ENCODE measurements around the gene RIPOR1.
A peak's percentile ranks its signal among the peaks of the same experiment; 100 is the strongest.

Gene RIPOR1

DNA sequence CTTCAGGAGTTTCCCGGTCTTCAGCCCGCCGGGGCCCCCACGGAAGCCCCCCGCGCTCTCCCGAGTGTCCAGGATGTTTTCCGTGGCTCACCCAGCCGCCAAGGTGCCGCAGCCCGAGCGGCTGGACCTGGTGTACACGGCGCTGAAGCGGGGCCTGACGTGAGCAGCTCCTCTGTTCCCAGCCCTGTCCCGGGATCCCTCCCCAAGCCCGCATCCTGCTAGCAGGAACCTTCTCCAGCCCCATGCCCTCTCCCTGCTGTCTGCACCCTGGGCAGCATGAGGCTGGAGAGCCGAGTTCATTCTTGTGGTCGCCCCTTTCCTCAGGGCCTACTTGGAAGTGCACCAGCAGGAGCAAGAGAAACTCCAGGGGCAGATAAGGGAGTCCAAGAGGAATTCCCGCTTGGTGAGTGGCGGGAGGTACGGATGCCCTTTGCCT, 10.1 kb downstream of the RIPOR1 start:
- no peak for DNase-seq (ENCODE audit: low read depth in 2 of 2)

DNA sequence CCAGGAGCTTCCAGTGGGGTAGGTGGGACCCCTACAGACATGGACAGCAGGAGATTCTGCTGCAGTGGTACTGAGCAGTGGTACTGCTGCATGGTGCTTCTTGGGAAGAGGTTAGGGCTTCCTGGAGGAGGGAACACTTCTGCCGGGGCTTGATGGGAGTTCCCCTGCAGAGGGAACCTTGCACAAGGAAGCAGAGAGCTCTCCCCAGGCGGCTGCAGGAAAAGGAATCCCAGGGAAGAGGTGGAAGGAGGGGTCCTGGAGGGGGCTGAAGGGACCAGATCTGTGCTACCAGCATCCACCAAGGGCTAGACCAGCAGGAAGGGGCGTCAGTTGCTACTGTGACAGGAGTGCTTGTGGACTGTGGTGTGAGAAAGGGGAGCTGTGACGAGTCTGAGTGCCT, 10.6 kb downstream of the RIPOR1 start:
- no peak for DNase-seq (ENCODE audit: low read depth in 2 of 2)

DNA sequence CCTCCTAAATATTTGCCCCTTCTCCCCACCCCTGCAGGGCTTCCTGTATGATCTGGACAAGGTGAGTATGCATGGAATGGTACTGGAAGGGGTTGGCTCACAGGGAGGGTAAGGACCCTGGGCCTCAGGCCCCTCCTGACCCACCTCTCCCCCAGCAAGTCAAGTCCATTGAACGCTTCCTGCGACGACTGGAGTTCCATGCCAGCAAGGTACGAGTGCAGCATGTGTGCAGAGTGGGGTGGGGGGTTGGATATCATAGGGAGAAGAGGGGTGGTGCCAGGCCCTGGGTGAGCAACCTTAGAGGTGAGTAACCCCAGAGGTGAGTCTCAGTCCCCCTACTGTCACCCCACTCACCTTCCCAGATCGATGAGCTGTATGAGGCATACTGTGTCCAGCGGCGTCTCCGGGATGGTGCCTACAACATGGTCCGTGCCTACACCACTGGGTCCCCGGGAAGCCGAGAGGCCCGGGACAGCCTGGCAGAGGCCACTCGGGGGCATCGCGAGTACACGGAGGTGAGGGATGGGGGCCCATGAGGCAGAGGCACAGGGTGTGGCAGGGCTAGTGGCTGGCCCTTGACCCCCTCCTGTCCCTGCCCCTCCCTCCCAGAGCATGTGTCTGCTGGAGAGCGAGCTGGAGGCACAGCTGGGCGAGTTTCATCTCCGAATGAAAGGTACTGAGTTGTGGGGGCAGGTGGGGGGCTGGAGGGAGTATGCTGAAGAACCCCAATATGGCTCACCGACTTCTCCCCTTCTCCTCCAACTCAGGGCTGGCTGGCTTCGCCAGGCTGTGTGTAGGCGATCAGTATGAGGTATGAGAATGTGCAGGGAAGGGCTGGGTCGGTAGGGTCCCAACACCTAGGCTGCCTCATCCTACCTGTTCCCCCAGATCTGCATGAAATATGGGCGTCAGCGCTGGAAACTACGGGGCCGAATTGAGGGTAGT, 11.3 kb downstream of the RIPOR1 start:
- no peak for DNase-seq (ENCODE audit: low read depth in 2 of 2)

DNA sequence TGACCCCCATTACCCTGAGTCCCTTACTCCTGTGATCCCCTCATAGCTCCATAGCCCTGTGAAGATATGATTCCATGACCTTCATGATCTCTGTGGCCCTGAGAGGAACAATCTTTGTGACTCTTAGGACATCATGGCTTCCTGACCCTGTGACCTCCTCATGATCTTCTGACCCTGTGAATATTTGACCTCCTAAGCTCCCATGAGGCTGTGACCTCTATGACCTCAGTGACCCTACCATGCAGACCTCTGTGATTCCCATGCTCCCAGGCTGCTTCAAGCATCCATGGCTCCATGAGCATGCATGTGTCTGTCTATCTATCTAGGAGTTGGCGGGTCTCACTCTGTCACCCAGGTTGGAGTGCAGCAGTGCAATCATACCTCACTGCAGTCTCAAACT, 12.1 kb downstream of the RIPOR1 start:
- DNase-seq (ENCODE audit: low read depth in 2 of 2), result no peak

DNA sequence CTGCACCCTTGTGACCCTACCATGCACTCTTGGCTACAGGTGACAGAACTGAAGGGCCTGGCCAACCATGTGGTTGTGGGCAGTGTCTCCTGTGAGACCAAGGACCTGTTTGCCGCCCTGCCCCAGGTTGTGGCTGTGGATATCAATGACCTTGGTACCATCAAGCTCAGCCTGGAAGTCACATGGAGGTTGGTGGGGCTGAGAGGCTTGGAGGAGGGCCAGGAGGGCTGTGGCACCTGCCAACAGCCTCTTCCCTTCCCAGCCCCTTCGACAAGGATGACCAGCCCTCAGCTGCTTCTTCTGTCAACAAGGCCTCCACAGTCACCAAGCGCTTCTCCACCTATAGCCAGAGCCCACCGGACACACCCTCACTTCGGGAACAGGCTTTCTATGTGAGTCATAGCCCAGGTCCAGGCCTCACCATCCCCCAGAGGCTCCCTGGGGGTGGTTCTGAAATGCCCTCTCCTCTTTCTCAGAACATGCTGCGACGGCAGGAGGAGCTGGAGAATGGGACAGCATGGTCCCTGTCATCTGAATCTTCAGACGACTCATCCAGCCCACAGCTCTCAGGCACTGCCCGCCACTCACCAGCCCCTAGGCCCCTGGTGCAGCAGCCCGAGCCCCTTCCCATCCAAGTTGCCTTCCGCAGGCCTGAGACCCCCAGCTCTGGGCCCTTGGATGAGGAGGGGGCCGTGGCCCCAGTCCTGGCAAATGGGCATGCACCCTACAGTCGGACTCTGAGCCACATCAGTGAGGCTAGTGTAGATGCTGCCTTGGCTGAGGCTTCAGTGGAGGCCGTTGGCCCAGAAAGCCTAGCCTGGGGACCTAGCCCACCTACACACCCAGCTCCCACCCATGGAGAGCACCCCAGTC, 13.0 kb downstream of the RIPOR1 start:
- DNase-seq (ENCODE audit: low read depth in 2 of 2), result no peak

DNA sequence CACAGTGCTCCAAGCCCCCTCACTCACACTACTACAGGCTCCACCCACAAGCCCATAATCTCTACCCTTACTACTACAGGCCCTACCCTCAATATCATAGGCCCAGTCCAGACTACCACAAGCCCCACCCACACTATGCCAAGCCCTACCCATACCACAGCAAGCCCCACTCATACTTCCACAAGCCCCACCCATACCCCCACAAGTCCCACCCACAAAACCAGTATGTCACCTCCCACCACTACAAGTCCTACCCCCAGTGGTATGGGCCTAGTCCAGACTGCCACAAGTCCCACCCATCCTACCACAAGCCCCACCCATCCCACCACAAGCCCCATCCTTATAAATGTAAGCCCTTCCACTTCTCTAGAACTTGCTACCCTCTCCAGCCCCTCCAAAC, 13.8 kb downstream of the RIPOR1 start:
- DNase-seq (ENCODE audit: low read depth in 2 of 2), result peak; percentile 60 to 66

DNA sequence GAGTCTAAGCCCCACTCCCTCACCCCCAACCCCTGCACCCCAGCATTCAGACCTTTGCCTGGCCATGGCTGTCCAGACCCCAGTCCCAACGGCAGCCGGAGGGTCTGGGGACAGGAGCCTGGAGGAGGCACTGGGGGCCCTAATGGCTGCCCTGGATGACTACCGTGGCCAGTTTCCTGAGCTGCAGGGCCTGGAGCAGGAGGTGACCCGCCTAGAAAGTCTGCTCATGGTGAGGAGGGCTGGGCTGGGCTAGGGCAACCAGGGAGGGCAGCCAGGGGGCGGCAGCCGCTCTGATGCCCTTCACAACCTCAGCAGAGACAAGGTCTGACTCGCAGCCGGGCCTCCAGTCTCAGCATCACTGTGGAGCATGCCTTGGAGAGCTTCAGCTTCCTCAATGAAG, 14.4 kb downstream of the RIPOR1 start:
- DNase-seq (ENCODE audit: low read depth in 2 of 2), result no peak

DNA sequence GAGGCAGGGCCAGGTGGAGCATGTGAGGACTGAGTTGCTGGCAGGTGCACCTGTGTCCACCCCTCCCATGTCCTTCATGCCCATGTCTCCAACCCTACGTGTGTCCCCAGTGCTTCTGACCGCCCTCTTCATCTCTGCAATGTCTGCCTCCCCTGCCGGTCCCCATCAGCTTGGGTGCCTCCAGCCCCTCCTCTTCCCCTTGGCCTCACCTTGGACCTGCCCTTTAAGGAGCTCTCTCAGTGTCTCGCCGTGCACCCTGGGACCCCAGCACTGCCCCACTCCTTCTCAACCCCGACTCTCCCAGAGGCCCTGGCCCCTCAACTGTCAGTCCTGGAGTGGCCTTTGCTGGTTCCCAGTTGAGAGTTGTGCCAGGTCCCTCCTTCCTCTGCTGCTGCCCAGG, 15.0 kb downstream of the RIPOR1 start:
- no peak for DNase-seq (ENCODE audit: low read depth in 2 of 2)

DNA sequence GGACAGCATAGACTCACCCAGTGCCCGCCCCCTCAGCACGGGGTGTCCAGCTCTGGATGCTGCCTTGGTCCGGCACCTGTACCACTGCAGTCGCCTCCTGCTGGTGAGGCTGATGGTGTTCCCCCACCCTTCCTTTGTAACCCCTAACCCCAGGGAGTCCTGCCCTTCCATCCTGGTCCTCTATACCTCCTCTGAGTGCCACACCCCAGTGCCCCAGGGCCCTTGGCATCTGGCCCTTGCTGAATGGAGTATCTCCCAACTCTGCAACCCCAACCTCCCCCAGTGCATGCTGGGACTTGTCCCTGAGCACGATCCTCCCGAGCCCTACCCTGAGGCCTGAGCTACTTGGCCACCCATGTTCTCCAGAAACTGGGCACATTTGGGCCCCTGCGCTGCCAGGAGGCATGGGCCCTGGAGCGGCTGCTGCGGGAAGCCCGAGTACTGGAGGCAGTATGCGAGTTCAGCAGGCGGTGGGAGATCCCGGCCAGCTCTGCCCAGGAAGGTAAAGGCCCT, 15.8 kb downstream of the RIPOR1 start:
- no peak for DNase-seq (ENCODE audit: low read depth in 2 of 2)

DNA sequence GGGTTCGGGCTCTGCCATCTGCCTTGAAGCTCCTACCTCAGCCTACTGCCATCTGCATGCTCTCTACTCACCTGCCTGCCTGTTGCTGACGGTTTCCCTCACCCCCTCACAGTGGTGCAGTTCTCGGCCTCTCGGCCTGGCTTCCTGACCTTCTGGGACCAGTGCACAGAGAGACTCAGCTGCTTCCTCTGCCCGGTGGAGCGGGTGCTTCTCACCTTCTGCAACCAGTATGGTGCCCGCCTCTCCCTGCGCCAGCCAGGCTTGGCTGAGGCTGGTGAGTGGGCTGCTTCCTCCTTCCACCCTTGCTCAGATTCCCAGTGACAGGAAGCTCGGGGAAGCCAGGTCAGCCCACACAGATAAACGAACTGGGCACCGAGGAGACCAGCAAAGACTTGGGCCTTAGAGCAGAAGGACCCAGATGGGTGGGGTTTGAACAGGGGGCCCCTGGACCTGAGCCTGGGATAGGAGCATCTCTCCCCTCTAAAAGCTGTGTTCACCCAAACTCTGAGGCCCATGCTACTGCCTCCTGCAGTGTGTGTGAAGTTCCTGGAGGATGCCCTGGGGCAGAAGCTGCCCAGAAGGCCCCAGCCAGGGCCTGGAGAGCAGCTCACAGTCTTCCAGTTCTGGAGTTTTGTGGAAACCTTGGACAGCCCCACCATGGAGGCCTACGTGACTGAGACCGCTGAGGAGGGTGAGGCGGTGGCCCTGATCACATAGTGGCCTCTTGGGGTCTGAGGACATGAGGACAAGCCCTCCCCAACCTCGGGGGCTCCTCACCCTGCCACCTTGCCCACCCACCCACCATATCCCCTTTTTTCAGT, 16.4 kb downstream of the RIPOR1 start:
- no peak for DNase-seq (ENCODE audit: low read depth in 2 of 2)

DNA sequence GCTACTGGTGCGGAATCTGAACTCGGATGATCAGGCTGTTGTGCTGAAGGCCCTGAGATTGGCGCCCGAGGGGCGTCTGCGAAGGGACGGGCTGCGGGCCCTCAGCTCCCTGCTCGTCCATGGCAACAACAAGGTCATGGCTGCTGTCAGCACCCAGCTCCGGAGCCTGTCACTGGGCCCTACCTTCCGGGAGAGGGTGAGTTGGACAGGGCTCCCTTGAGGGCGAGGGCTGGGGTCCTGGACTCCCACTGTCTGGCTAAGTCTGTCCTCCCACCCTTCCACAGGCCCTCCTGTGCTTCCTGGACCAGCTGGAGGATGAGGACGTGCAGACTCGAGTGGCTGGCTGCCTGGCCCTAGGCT, 17.0 kb downstream of the RIPOR1 start:
- no peak for DNase-seq (ENCODE audit: low read depth in 2 of 2)

DNA sequence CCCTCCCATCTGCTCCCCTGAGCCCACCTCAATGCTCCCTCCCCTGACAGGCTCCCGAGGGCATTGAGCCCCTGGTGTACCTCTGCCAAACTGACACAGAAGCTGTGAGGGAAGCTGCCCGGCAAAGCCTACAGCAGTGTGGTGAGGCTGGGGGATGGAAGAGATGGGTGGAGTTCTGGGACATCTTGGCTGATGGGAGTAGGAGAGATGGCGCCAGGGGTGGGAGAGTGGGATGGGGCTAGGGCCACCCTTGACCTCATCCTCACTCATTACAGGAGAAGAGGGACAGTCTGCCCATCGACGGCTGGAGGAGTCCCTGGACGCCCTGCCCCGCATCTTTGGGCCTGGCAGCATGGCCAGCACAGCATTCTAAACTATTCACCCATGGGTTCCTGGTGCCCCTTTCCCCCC, 17.5 kb downstream of the RIPOR1 start:
- DNase-seq (ENCODE audit: low read depth in 2 of 2), result no peak

DNA sequence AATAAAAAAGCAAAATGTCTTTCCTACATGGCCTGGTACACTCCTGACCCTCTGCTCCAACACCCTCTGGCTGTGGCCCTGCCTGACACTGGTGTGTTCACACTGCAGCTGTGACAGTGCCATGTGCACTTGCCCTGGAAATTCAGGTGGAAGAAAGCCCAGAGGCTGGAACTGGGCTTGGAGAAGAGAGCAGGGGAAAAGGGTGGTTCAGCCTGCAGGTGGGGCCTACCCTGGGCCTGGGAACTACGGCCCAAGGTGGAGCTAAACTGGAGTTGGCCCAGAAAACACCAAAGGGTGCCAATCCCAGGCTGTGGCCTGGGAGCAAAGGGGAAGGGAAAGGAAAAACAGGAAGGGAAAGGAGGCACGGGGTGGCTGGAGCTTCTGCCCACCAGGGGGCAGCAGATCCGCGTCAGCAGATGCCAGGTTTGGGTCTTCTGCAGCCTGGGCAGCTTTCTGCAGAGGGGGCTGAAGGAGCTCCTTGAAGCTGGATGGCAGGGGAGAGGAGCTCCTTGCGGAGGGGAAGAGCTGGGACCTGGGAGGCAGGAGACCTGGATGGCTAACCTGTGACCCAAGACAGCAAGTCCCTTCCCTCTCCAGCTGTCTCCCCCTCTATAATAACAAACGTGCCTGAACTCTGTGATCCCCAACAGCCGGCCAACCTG, 18.3 kb downstream of the RIPOR1 start:
- DNase-seq (ENCODE audit: low read depth in 2 of 2), result peak in 1 of 2 donors; percentile 49

DNA sequence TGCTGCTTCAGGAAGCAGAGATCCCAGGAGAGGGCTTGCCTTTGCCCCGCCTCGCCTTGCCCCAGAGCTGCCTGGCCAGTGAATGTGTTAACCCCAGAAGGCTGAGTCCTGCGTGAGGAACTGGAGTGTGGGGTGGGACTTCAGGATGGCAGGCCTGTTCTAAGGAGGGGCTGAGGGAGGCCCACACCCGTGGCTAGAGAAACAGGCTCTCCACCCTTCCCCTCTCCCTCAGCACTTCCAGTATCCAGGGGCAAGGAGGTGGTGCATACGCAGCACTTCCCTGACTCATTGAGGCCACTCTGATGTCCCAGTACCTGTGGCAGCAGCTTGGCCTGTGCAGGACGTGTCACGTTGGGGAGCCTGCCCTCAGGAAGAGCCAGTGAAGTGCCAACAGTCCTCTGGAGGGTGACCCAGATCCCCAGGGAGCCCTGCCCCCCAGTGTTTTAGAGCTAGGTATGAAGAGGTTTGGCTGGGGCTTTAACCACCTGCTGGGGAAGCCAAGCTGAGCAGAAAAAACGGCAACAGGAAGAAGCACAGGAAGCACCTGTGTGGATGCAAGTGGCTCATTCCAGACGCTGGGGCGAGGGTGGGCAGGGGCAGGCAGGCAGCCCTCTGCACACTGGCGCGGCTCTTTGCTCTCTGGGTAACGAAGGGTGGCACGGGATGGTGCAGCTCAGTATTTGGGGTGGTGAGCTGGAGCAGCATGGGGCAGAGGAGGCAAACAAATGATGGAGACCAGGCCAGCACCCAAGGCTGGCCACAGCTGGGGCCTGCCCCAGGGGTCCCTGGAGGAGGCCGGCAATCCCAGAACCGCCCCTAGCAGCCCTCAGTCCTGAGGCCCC, 19.0 kb downstream of the RIPOR1 start:
- DNase-seq (ENCODE audit: low read depth in 2 of 2), result no peak

DNA sequence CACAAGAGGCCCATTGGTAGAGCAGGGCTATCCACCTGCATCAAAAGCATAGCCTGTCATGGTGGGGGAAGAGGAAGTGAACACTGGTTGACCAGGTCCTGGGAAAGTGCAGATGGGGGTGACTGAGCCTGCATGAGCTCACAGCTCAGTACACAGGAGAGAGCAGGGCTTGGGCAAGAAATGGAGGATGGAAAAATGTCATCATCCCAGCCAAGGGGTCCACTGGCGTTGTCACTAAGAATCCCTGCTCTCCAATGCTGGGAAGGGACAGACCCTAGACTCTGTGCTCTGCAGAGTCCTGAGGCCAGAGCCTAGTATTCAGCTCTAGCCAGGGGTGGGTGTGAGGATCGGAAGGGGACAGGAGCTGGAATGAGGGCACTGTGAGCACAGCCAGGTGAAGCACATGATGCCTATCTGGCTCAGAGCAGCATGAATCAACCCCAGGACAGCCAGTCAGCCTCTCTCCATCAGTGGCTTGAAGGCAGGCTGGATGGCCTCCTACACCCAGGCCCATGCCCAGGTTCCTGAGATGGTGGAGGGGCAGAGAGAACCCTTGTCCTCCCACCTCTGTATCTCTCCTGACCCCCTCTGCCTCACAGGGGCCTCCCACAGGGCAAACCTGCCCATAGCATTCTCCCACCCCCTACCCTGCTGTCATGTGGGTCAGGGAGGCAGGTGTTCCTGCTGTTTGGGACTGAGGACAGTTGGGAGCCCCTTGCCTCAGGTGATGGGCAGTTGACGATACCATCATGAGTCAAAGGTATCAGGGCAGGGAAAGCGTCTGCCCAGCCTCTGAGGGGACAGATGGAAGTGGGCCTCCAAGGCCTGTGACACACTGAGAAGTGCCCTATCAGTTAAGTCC, 19.9 kb downstream of the RIPOR1 start:
- no peak for DNase-seq (ENCODE audit: low read depth in 2 of 2)

DNA sequence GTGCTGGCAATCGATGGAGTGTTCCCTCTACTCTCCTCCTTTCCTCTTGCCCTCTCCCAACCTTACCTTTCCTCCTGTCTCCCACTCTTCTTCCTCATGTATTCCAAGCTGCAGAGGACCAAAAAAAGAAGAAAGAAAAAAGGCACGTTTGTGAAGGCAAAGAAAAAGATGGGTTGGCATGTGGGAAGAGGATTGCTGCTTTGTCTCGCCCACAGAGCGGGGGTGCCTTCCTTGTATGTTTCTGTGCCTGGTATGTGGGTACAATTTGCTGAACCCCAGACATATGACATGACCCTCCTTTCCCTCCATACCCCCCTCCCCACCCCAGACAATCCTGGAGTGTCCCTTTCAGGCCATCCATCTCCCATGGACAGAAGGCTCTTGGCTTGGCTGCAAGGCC, 20.6 kb downstream of the RIPOR1 start:
- DNase-seq (ENCODE audit: low read depth in 2 of 2), result no peak

DNA sequence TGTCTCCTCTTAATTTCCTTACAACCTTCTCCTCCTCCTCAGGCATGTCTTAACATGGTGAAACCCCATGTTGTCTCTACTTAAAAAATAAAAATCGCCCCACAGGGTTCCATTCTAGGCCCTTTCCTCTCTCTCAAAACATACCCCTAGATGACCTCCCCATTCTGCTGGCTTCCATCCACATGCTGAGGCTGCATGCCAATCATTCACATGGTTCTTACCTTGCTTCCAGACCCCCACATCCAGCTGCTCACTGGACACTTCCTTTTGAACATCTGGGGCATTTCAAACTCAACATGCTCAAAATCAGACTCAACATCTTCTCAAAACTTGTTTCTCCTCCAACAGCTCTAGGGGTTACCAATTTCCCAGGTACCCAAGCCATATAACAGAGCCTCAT, 21.3 kb downstream of the RIPOR1 start:
- DNase-seq (ENCODE audit: low read depth in 2 of 2), result no peak

DNA sequence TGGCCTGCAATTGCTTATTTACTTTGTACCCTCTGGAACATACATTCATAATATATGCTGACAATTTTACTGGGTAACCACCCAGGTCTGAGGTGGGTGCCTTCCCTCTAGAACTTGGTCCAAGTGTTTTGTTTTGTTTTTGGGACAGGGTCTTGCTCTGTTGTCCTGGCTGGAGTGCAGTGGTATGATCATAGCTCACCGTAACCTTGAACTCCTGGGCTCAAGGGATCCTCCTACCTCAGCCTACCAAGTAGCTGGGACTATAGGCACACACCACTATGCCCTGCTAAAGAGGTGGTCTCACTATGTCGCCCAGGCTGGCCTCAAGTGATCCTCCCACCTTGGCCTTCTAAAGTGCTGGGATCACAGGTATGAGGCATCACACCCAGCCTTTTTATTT, 22.5 kb downstream of the RIPOR1 start:
- no peak for DNase-seq (ENCODE audit: low read depth in 2 of 2)

DNA sequence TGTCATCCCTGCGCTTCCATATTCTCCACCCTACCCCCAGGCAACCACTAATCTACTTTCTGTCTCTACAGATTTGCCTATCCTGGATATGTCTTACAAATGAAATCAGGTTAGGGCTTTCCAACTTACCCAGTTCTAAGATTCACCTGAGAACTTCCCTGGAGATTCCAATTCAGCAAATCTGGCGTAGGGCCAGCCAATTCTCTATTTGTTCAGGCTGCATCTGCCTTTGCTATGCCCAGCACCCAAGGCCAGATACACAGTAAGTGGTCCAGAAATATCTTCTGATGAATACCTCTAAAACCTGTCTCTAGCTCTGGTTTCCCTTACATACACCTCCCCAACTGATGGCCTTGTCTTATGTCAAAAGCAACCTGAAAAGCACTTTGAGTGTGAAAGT, 23.3 kb downstream of the RIPOR1 start:
- DNase-seq (ENCODE audit: low read depth in 2 of 2), result no peak

Data from stimulated activated CD8-positive, alpha-beta memory T cell treated with anti-CD3 and anti-CD28 coated beads, Interleukin-15, amount 100 ng/mL, for 48 hours (primary cell).